ENCODE data around the gene PRG2. TPM values are rescaled to one million over a fixed set of nuclear protein-coding genes. Genes with fewer than 3 reads are reported as not detected.
"Not testable (repeated sequence)": the region's sequence is repeated elsewhere in the genome, so short reads cannot be mapped to it uniquely, and the experiment has no call there.

PRG2 gene
- total RNA-seq, 1 donor from 2014 or later, result 1.0 TPM

DNA sequence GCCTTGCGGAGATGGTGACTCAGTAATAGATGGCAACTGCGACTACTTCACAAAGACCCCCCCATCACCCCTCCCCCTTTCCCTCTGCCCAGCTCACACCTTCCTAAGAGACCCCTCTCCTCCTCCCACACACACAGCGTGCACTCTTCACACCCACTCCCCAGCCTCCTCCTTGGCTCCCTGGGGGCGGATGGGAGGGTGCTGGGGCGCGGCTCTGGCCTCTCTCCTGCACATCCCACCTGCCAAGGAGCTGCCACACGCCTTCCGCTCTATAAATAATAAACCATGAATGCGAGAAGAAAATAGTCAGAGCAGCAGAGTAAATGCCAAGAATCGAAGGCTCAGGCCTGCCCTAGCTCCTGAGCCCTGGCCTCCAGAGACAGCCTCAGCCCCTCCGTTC lies 47.7 kb downstream of the PRG2 start:
- Histone ChIP-seq H3K4me3 (ENCODE audit: low read length in 3 of 3) (no peak overlapping the region), H3K9ac (ENCODE audit: low read depth in 1 of 3, low read length in 3 of 3) (no peak overlapping the region), H3K27ac (ENCODE audit: low read depth, low read length) (no peak overlapping the region), H3K27me3 (ENCODE audit: control insufficient read depth in 3 of 3, insufficient read depth in 3 of 3, low read length in 3 of 3) (no peaks in the 10 kb centered on the region), H3K9me3 (ENCODE audit: control insufficient read depth in 3 of 3, low read length in 3 of 3) (no peaks in the 10 kb centered on the region), H3K36me3 (ENCODE audit: control insufficient read depth in 3 of 3, insufficient read depth in 3 of 3, low read length in 3 of 3) (no peaks in the 10 kb centered on the region), H3K4me1 (ENCODE audit: control insufficient read depth in 3 of 3, insufficient read depth in 3 of 3, low read length in 3 of 3) (peaks cover 0 to 5% (median 4%) of the 10 kb centered on the region in 3 donors)

DNA sequence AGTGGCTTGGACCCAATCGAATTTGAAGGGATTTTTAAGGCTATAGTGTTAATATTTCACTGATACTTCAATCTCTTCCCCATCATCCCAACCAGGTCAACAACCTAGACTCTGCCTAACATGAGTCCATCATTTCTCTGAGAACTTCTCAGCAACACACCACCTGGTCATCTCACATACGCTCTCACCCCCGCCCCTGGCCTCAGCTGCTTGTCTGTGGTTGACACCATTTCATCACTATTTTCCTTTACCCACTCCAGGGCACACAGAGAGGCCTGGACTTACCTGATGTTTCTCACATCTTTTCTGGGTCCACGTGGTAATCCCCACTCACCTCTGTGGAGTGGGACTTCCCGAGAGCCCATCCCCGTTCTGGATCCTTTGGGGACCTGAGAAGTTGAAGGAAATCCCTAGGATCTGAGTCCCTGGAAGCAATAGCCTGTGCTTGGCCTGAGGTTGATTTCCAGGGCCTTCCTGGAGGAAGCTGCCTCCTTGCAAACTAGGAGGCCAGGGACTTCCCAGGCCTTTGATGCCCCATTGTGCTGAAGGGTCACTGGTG lies 49.1 kb downstream of the PRG2 start:
- no peak overlapping the region for H3K9ac ChIP-seq (ENCODE audit: low read depth in 1 of 3, low read length in 3 of 3)
- no peaks in the 10 kb centered on the region for H3K27me3 ChIP-seq (ENCODE audit: control insufficient read depth in 3 of 3, insufficient read depth in 3 of 3, low read length in 3 of 3)
- peaks cover under 1 to 7% (median 6%) of the 10 kb centered on the region in 3 donors for H3K4me1 ChIP-seq (ENCODE audit: control insufficient read depth in 3 of 3, insufficient read depth in 3 of 3, low read length in 3 of 3)
- no peaks in the 10 kb centered on the region for H3K36me3 ChIP-seq (ENCODE audit: control insufficient read depth in 3 of 3, insufficient read depth in 3 of 3, low read length in 3 of 3)
- H3K4me3 ChIP-seq (ENCODE audit: low read length in 3 of 3), result no peak overlapping the region
- H3K27ac ChIP-seq (ENCODE audit: low read depth, low read length), result no peak overlapping the region
- no peaks in the 10 kb centered on the region for H3K9me3 ChIP-seq (ENCODE audit: control insufficient read depth in 3 of 3, low read length in 3 of 3)

GRCh38 chr11:57340039-57340615 lies 50.3 kb downstream of the PRG2 start:
- Histone ChIP-seq H3K27ac (ENCODE audit: low read depth, low read length) (no peak overlapping the region), H3K27me3 (ENCODE audit: control insufficient read depth in 3 of 3, insufficient read depth in 3 of 3, low read length in 3 of 3) (no peaks in the 10 kb centered on the region), H3K36me3 (ENCODE audit: control insufficient read depth in 3 of 3, insufficient read depth in 3 of 3, low read length in 3 of 3) (no peaks in the 10 kb centered on the region), H3K4me1 (ENCODE audit: control insufficient read depth in 3 of 3, insufficient read depth in 3 of 3, low read length in 3 of 3) (peaks cover 8 to 10% (median 8%) of the 10 kb centered on the region in 3 donors), H3K9me3 (ENCODE audit: control insufficient read depth in 3 of 3, low read length in 3 of 3) (no peaks in the 10 kb centered on the region), H3K9ac (ENCODE audit: low read depth in 1 of 3, low read length in 3 of 3) (no peak overlapping the region), H3K4me3 (ENCODE audit: low read length in 3 of 3) (no peak overlapping the region)

GRCh38 chr11:57339328-57339727 lies 51.1 kb downstream of the PRG2 start:
- Histone ChIP-seq H3K4me3 (ENCODE audit: low read length in 3 of 3) (no peak overlapping the region), H3K9me3 (ENCODE audit: control insufficient read depth in 3 of 3, low read length in 3 of 3) (no peaks in the 10 kb centered on the region), H3K4me1 (ENCODE audit: control insufficient read depth in 3 of 3, insufficient read depth in 3 of 3, low read length in 3 of 3) (peaks cover 16 to 18% (median 16%) of the 10 kb centered on the region in 3 donors), H3K27ac (ENCODE audit: low read depth, low read length) (no peak overlapping the region), H3K9ac (ENCODE audit: low read depth in 1 of 3, low read length in 3 of 3) (no peak overlapping the region), H3K27me3 (ENCODE audit: control insufficient read depth in 3 of 3, insufficient read depth in 3 of 3, low read length in 3 of 3) (no peaks in the 10 kb centered on the region), H3K36me3 (ENCODE audit: control insufficient read depth in 3 of 3, insufficient read depth in 3 of 3, low read length in 3 of 3) (peaks cover 0 to 3% (median 2%) of the 10 kb centered on the region in 3 donors)

- Histone ChIP-seq H3K27ac (ENCODE audit: low read depth, low read length) (no peak within 1 kb of the TSS), H3K9ac (ENCODE audit: low read depth in 1 of 3, low read length in 3 of 3) (no peak within 1 kb of the TSS), H3K27me3 (ENCODE audit: control insufficient read depth in 3 of 3, insufficient read depth in 3 of 3, low read length in 3 of 3) (no peaks in the 10 kb centered on the region), H3K36me3 (ENCODE audit: control insufficient read depth in 3 of 3, insufficient read depth in 3 of 3, low read length in 3 of 3) (peaks cover 0 to 11% (median 9%) of the 10 kb centered on the region in 3 donors), H3K4me1 (ENCODE audit: control insufficient read depth in 3 of 3, insufficient read depth in 3 of 3, low read length in 3 of 3) (peaks cover 18 to 21% (median 19%) of the 10 kb centered on the region in 3 donors), H3K9me3 (ENCODE audit: control insufficient read depth in 3 of 3, low read length in 3 of 3) (no peaks in the 10 kb centered on the region), H3K4me3 (ENCODE audit: low read length in 3 of 3) (no peak within 1 kb of the TSS)
Measured at GRCh38 chr11:57338142-57338541, 52.3 kb downstream of the PRG2 start, which contains the start of gene P2RX3. Gene P2RX3 (plus strand): TSS chr11:57338352. CDS start chr11:57338551, 199 bp downstream.

DNA sequence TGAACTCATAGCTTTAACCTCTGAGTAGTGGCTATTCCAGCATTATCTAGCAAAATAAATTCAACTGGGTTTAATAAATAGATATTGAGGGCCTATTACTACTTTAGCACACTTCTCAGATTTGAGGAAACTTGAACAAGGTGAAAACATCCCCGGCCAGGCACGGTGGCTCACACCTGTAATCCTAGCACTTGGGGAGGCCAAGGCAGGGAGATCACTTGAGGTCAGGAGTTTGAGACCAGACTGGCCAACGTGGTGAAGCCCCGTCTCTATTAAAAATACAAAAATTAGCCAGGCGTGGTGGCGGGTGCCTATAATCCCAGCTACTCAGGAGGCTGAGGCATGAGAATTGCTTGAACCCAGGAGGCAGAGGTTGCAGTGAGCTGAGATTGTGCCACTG lies 53.6 kb downstream of the PRG2 start:
- not testable (repeated sequence) for H3K27ac ChIP-seq (ENCODE audit: low read depth, low read length); H3K27me3 ChIP-seq (ENCODE audit: control insufficient read depth in 3 of 3, insufficient read depth in 3 of 3, low read length in 3 of 3); H3K9me3 ChIP-seq (ENCODE audit: control insufficient read depth in 3 of 3, low read length in 3 of 3); H3K4me3 ChIP-seq (ENCODE audit: low read length in 3 of 3)
- Histone ChIP-seq H3K9ac (ENCODE audit: low read depth in 1 of 3, low read length in 3 of 3) (peak overlapping the region in 1 of 3 donors; percentile 6), H3K4me1 (ENCODE audit: control insufficient read depth in 3 of 3, insufficient read depth in 3 of 3, low read length in 3 of 3) (peaks cover 18 to 21% (median 19%) of the 10 kb centered on the region in 3 donors), H3K36me3 (ENCODE audit: control insufficient read depth in 3 of 3, insufficient read depth in 3 of 3, low read length in 3 of 3) (peaks cover 11 to 24% (median 22%) of the 10 kb centered on the region in 3 donors)

Other genes with a start within 250 kb of the PRG2 start
- gene LRRC55, start 208.7 kb downstream of the PRG2 start, total RNA-seq, result under 0.01 TPM
- 74.6 TPM for gene APLNR, start 153.4 kb downstream of the PRG2 start, total RNA-seq
- 65.2 TPM for gene TNKS1BP1, start 65.7 kb downstream of the PRG2 start, total RNA-seq
- 38.6 TPM for gene SSRP1, start 54.8 kb downstream of the PRG2 start, total RNA-seq
- 1.6 TPM for gene P2RX3, start 52.3 kb downstream of the PRG2 start, total RNA-seq
- 2.6 TPM for gene PRG3, start 9.5 kb downstream of the PRG2 start, total RNA-seq
- gene SLC43A3, start 36.5 kb upstream of the PRG2 start, total RNA-seq, result 15.1 TPM
- gene RTN4RL2, start 69.9 kb upstream of the PRG2 start, total RNA-seq, result not detected
- gene SLC43A1, start 125.1 kb upstream of the PRG2 start, total RNA-seq, result 18.3 TPM
- gene TIMM10, start 140.1 kb upstream of the PRG2 start, total RNA-seq, result 64.2 TPM
- 69.9 TPM for gene SMTNL1, start 146.9 kb upstream of the PRG2 start, total RNA-seq
- 15.7 TPM for gene UBE2L6, start 177.0 kb upstream of the PRG2 start, total RNA-seq
- gene SERPING1, start 207.0 kb upstream of the PRG2 start, total RNA-seq, result 15.1 TPM

Data from skeletal muscle tissue (tissue), 4 donors.